Prostate gland (tissue), 2 donors: ENCODE measurements around the gene MYBPH.

Source experiments
- CTCF ChIP-seq, 4 experiments: fragments of 200-600 bp in 2 of 4; fragments of 450-650 bp in 2 of 4; sonication (generic) in 2 of 4; IDR thresholded peaks; 1 replicate in 3 of 4; 2 replicates in 1 of 4; pipeline ENCODE4 v1.5.1; 2016 to 2019; ENCODE audit warnings: antibody characterized with exemption in 4 of 4, mild to moderate bottlenecking in 2 of 4, moderate library complexity in 2 of 4
- POLR2A ChIP-seq: fragments of 450-650 bp; IDR thresholded peaks from one replicate; pipeline ENCODE4 v1.6.1; 2016; ENCODE audit warnings: antibody characterized with exemption, mild to moderate bottlenecking
- POLR2AphosphoS5 ChIP-seq: sonication (generic); formaldehyde crosslinking; IDR thresholded peaks from one replicate; pipeline ENCODE4 v1.6.1; 2017; ENCODE audit warnings: antibody characterized with exemption

GRCh38 chr1:203150511-203151297, 24.9 kb downstream of the MYBPH start:
- TF ChIP-seq CTCF (IDR thresholded peaks at IDR 0.05) = no peak
- no peak for TF ChIP-seq POLR2A
- no peak for TF ChIP-seq POLR2AphosphoS5
